Peyer's patch (tissue), 4 donors: ENCODE results near the gene WBP11. TPM values are rescaled to one million over a fixed set of nuclear protein-coding genes. Genes with fewer than 3 reads are reported as not detected.

ENCODE experiments used
- DNase-seq, 3 donors: peaks; one replicate each; pipeline ENCODE4 v3.0.0-alpha.2; 2017 to 2019
- H3K27ac ChIP-seq, 4 donors: fragments of 200-600 bp; sonication (generic); one replicate each; pipeline ENCODE4 v1.5.1; 2016 to 2019
- H3K27me3 ChIP-seq, 2 donors: fragments of 200-600 bp; sonication (generic); one replicate each; pipeline ENCODE4 v1.5.1; 2019
- H3K36me3 ChIP-seq, 3 donors: fragments of 200-600 bp; sonication (generic); one replicate each; pipeline ENCODE4 v1.5.1; 2016 to 2019
- H3K4me1 ChIP-seq, 4 donors: fragments of 200-600 bp; sonication (generic); one replicate each; pipeline ENCODE4 v1.5.1; 2016 to 2019
- H3K4me3 ChIP-seq, 4 donors: fragments of 200-600 bp; sonication (generic); 1 replicate in 3 of 4; 2 replicates in 1 of 4; pipeline ENCODE4 v1.5.1; 2016 to 2019; ENCODE audit warnings: mild to moderate bottlenecking in 1 of 4
- H3K9me3 ChIP-seq, 4 donors: fragments of 200-600 bp; sonication (generic); one replicate each; pipeline ENCODE4 v1.5.1; 2016 to 2019; ENCODE audit warnings: mild to moderate bottlenecking in 1 of 4
- CTCF ChIP-seq, 6 experiments: fragments of 450-650 bp in 4 of 6; fragments of 200-600 bp in 2 of 6; sonication (generic) in 1 of 6; IDR thresholded peaks; one replicate each; pipeline ENCODE4 v1.5.1; 2017 to 2019; ENCODE audit warnings: antibody characterized with exemption in 6 of 6, mild to moderate bottlenecking in 3 of 6, moderate library complexity in 1 of 6
- POLR2A ChIP-seq, 2 donors: fragments of 450-650 bp; IDR thresholded peaks; one replicate each; pipeline ENCODE4 v1.5.1; 2017; ENCODE audit warnings: antibody characterized with exemption in 2 of 2, mild to moderate bottlenecking in 2 of 2, moderate library complexity in 2 of 2
- total RNA-seq, 4 donors: library from RNA; depleted of rRNA; stranded (reverse); fragments of >200 nt; gene quantifications; one replicate each; pipeline ENCODE4 v1.1.0, GENCODE V29; 2016

WBP11 gene
- total RNA-seq, 4 donors from 2014 or later, result 12.3 to 42.9 (median 12.8) TPM

- peak overlapping the region; percentile 74 to 92 (median 90) for H3K27ac ChIP-seq
- H3K4me3 ChIP-seq, result peak overlapping the region; percentile 56 to 92 (median 74)
- H3K36me3 ChIP-seq, result peaks cover 0 to 21% (median 0%) of the 10 kb centered on the region in 3 donors
- no peak for TF ChIP-seq CTCF (IDR thresholded peaks at IDR 0.05)
- no peak for TF ChIP-seq POLR2A (IDR thresholded peaks at IDR 0.05)
- no peaks in the 10 kb centered on the region for H3K9me3 ChIP-seq
- DNase-seq, result no peak
- peaks cover 0 to 17% (median 4%) of the 10 kb centered on the region in 4 donors for H3K4me1 ChIP-seq
- no peaks in the 10 kb centered on the region for H3K27me3 ChIP-seq
These were observed 612 bp downstream of the WBP11 start for GRCh38 chr12:14802721-14803010.

- Histone ChIP-seq H3K36me3 (peaks cover 0 to 25% (median 0%) of the 10 kb centered on the region in 3 donors), H3K27ac (peak overlapping the region in 2 of 4 donors; percentile 89 to 92), H3K9me3 (no peaks in the 10 kb centered on the region), H3K4me3 (peak overlapping the region; percentile 56 to 92 (median 74)), H3K27me3 (no peaks in the 10 kb centered on the region), H3K4me1 (peaks cover 0 to 17% (median 4%) of the 10 kb centered on the region in 4 donors)
- TF ChIP-seq CTCF (IDR thresholded peaks at IDR 0.05) (no peak), POLR2A (IDR thresholded peaks at IDR 0.05) (no peak)
- DNase-seq, result no peak
These were observed 1.0 kb downstream of the WBP11 start for GRCh38 chr12:14802247-14802646.

- H3K9me3 ChIP-seq, result no peaks in the 10 kb centered on the region
- no peak overlapping the region for H3K4me3 ChIP-seq
- H3K36me3 ChIP-seq, result peaks cover 0 to 95% (median 0%) of the 10 kb centered on the region in 3 donors
- TF ChIP-seq POLR2A (IDR thresholded peaks at IDR 0.05), result no peak
- no peak for TF ChIP-seq CTCF (IDR thresholded peaks at IDR 0.05)
- H3K4me1 ChIP-seq, result no peaks in the 10 kb centered on the region
- no peak overlapping the region for H3K27ac ChIP-seq
- no peak for DNase-seq
- H3K27me3 ChIP-seq, result no peaks in the 10 kb centered on the region
These were observed 8.2 kb downstream of the WBP11 start for GRCh38 chr12:14795028-14795448.

GRCh38 chr12:14785568-14785967, 17.7 kb downstream of the WBP11 start:
- no peak for TF ChIP-seq CTCF (IDR thresholded peaks at IDR 0.05)
- no peak for TF ChIP-seq POLR2A (IDR thresholded peaks at IDR 0.05)
- no peaks in the 10 kb centered on the region for H3K27me3 ChIP-seq
- H3K36me3 ChIP-seq, result peaks cover 0 to 47% (median 0%) of the 10 kb centered on the region in 3 donors
- H3K27ac ChIP-seq, result no peak overlapping the region
- no peaks in the 10 kb centered on the region for H3K9me3 ChIP-seq
- H3K4me3 ChIP-seq, result no peak overlapping the region
- DNase-seq, result no peak
- H3K4me1 ChIP-seq, result no peaks in the 10 kb centered on the region

- no peaks in the 10 kb centered on the region for H3K4me1 ChIP-seq
- no peak overlapping the region for H3K27ac ChIP-seq
- H3K4me3 ChIP-seq, result no peak overlapping the region
- TF ChIP-seq POLR2A (IDR thresholded peaks at IDR 0.05), result no peak
- no peak for TF ChIP-seq CTCF (IDR thresholded peaks at IDR 0.05)
- H3K27me3 ChIP-seq, result no peaks in the 10 kb centered on the region
- H3K9me3 ChIP-seq, result no peaks in the 10 kb centered on the region
- H3K36me3 ChIP-seq, result peaks cover 0 to 36% (median 0%) of the 10 kb centered on the region in 3 donors
- no peak for DNase-seq
These were observed 18.8 kb downstream of the WBP11 start for GRCh38 chr12:14784471-14784870.

GRCh38 chr12:14782756-14783155, 20.5 kb downstream of the WBP11 start:
- Histone ChIP-seq H3K4me1 (no peaks in the 10 kb centered on the region), H3K36me3 (peaks cover 0 to 19% (median 0%) of the 10 kb centered on the region in 3 donors), H3K9me3 (no peaks in the 10 kb centered on the region), H3K27ac (no peak overlapping the region), H3K4me3 (no peak overlapping the region), H3K27me3 (no peaks in the 10 kb centered on the region)
- TF ChIP-seq POLR2A (IDR thresholded peaks at IDR 0.05) (no peak), CTCF (IDR thresholded peaks at IDR 0.05) (no peak)
- no peak for DNase-seq
